Measurements from ENCODE around the gene ZC3H4.

Gene ZC3H4

GRCh38 chr19:47153266-47153665 lies 39.7 kb upstream of the ZC3H4 start:
- Histone ChIP-seq H2AFZ (ENCODE audit: low read length) (no peak overlapping the region), H3K4me1 (ENCODE audit: control insufficient read depth in 2 of 2, insufficient read depth in 1 of 2, low read depth in 1 of 2, low read length in 2 of 2) (peaks cover 17 to 34% of the 10 kb centered on the region in 2 donors), H2BK15ac (ENCODE audit: low read length) (no peak overlapping the region), H3K36me3 (replicated peaks in 1 of 2; ENCODE audit: control insufficient read depth in 2 of 2, insufficient read depth in 2 of 2, low read length in 2 of 2) (peaks cover 33 to 85% of the 10 kb centered on the region in 2 donors), H3K18ac (ENCODE audit: low read length) (no peak overlapping the region), H2BK5ac (ENCODE audit: low read length) (no peak overlapping the region), H3K27me3 (ENCODE audit: control insufficient read depth in 3 of 3, insufficient read depth in 3 of 3, low read depth in 1 of 3, low read length in 3 of 3) (no peaks in the 10 kb centered on the region), H3K4me3 (ENCODE audit: low read length in 2 of 2) (no peak overlapping the region), H2AK5ac (ENCODE audit: low read depth, low read length) (no peak overlapping the region), H2BK120ac (ENCODE audit: low read depth, low read length) (no peak overlapping the region), H3K4ac (ENCODE audit: low read length) (no peak overlapping the region), H4K8ac (ENCODE audit: low read depth, low read length) (no peak overlapping the region), H3K27ac (replicated peaks; ENCODE audit: low read length) (no peak overlapping the region), H3K9me3 (replicated peaks in 1 of 2; ENCODE audit: control insufficient read depth in 2 of 2, insufficient read depth in 1 of 2, low read depth in 1 of 2, low read length in 2 of 2) (peaks cover 0 to 6% of the 10 kb centered on the region in 2 donors), H3K79me1 (ENCODE audit: low read depth, low read length) (no peaks in the 10 kb centered on the region), H3K4me2 (ENCODE audit: insufficient read depth, low read length, poor library complexity, severe bottlenecking) (no peak overlapping the region), H3K9ac (ENCODE audit: low read depth, low read length, poor library complexity) (no peak overlapping the region), H3K23ac (ENCODE audit: low read depth, low read length, poor library complexity) (no peak overlapping the region), H2BK12ac (ENCODE audit: low read length) (no peak overlapping the region), H3K14ac (ENCODE audit: low read length) (no peak overlapping the region), H4K91ac (ENCODE audit: low read depth, low read length, poor library complexity) (no peak overlapping the region)
- no peak for DNase-seq (ENCODE audit: low spot score)
- WGBS, 2 donors (ENCODE audit: extremely low coverage in 2 of 2, insufficient read length in 2 of 2, insufficient replicate concordance in 1 of 2), result no CpG with 5 or more reads among the region's 2 CpGs

- Histone ChIP-seq H3K9ac (ENCODE audit: low read depth, low read length, poor library complexity) (no peak overlapping the region), H3K23ac (ENCODE audit: low read depth, low read length, poor library complexity) (no peak overlapping the region), H2AFZ (ENCODE audit: low read length) (no peak overlapping the region), H3K9me3 (replicated peaks in 1 of 2; ENCODE audit: control insufficient read depth in 2 of 2, insufficient read depth in 1 of 2, low read depth in 1 of 2, low read length in 2 of 2) (peaks cover 0 to 6% of the 10 kb centered on the region in 2 donors), H4K91ac (ENCODE audit: low read depth, low read length, poor library complexity) (no peak overlapping the region), H3K4me2 (ENCODE audit: insufficient read depth, low read length, poor library complexity, severe bottlenecking) (no peak overlapping the region), H3K18ac (ENCODE audit: low read length) (no peak overlapping the region), H2BK15ac (ENCODE audit: low read length) (no peak overlapping the region), H2BK5ac (ENCODE audit: low read length) (no peak overlapping the region), H3K27ac (replicated peaks; ENCODE audit: low read length) (no peak overlapping the region), H4K8ac (ENCODE audit: low read depth, low read length) (no peak overlapping the region), H3K27me3 (ENCODE audit: control insufficient read depth in 3 of 3, insufficient read depth in 3 of 3, low read depth in 1 of 3, low read length in 3 of 3) (no peaks in the 10 kb centered on the region), H3K14ac (ENCODE audit: low read length) (no peak overlapping the region), H2BK12ac (ENCODE audit: low read length) (no peak overlapping the region), H2AK5ac (ENCODE audit: low read depth, low read length) (no peak overlapping the region), H3K4ac (ENCODE audit: low read length) (no peak overlapping the region), H3K4me1 (ENCODE audit: control insufficient read depth in 2 of 2, insufficient read depth in 1 of 2, low read depth in 1 of 2, low read length in 2 of 2) (peaks cover 11 to 28% of the 10 kb centered on the region in 2 donors), H2BK120ac (ENCODE audit: low read depth, low read length) (no peak overlapping the region), H3K4me3 (ENCODE audit: low read length in 2 of 2) (no peak overlapping the region), H3K79me1 (ENCODE audit: low read depth, low read length) (no peaks in the 10 kb centered on the region), H3K36me3 (replicated peaks in 1 of 2; ENCODE audit: control insufficient read depth in 2 of 2, insufficient read depth in 2 of 2, low read length in 2 of 2) (peaks cover 32 to 88% of the 10 kb centered on the region in 2 donors)
- no CpG with 5 or more reads among the region's 2 CpGs for WGBS, 2 donors (ENCODE audit: extremely low coverage in 2 of 2, insufficient read length in 2 of 2, insufficient replicate concordance in 1 of 2)
- no peak for DNase-seq (ENCODE audit: low spot score)
Observed at GRCh38 chr19:47152632-47153031, 39.1 kb upstream of the ZC3H4 start.

GRCh38 chr19:47152205-47152604 lies 38.6 kb upstream of the ZC3H4 start:
- Histone ChIP-seq H3K14ac (ENCODE audit: low read length) (no peak overlapping the region), H3K18ac (ENCODE audit: low read length) (no peak overlapping the region), H3K23ac (ENCODE audit: low read depth, low read length, poor library complexity) (no peak overlapping the region), H2BK120ac (ENCODE audit: low read depth, low read length) (no peak overlapping the region), H3K36me3 (replicated peaks in 1 of 2; ENCODE audit: control insufficient read depth in 2 of 2, insufficient read depth in 2 of 2, low read length in 2 of 2) (peaks cover 32 to 92% of the 10 kb centered on the region in 2 donors), H2BK12ac (ENCODE audit: low read length) (no peak overlapping the region), H2AFZ (ENCODE audit: low read length) (no peak overlapping the region), H3K4me2 (ENCODE audit: insufficient read depth, low read length, poor library complexity, severe bottlenecking) (no peak overlapping the region), H3K4ac (ENCODE audit: low read length) (no peak overlapping the region), H2AK5ac (ENCODE audit: low read depth, low read length) (no peak overlapping the region), H3K79me1 (ENCODE audit: low read depth, low read length) (no peaks in the 10 kb centered on the region), H3K9ac (ENCODE audit: low read depth, low read length, poor library complexity) (no peak overlapping the region), H3K4me1 (ENCODE audit: control insufficient read depth in 2 of 2, insufficient read depth in 1 of 2, low read depth in 1 of 2, low read length in 2 of 2) (peaks cover 7 to 25% of the 10 kb centered on the region in 2 donors), H3K9me3 (replicated peaks in 1 of 2; ENCODE audit: control insufficient read depth in 2 of 2, insufficient read depth in 1 of 2, low read depth in 1 of 2, low read length in 2 of 2) (peaks cover 0 to 6% of the 10 kb centered on the region in 2 donors), H3K27me3 (ENCODE audit: control insufficient read depth in 3 of 3, insufficient read depth in 3 of 3, low read depth in 1 of 3, low read length in 3 of 3) (no peaks in the 10 kb centered on the region), H3K4me3 (ENCODE audit: low read length in 2 of 2) (no peak overlapping the region), H2BK15ac (ENCODE audit: low read length) (no peak overlapping the region), H4K8ac (ENCODE audit: low read depth, low read length) (no peak overlapping the region), H2BK5ac (ENCODE audit: low read length) (no peak overlapping the region), H4K91ac (ENCODE audit: low read depth, low read length, poor library complexity) (no peak overlapping the region), H3K27ac (replicated peaks; ENCODE audit: low read length) (no peak overlapping the region)
- WGBS, 2 donors (ENCODE audit: extremely low coverage in 2 of 2, insufficient read length in 2 of 2, insufficient replicate concordance in 1 of 2), result no CpG with 5 or more reads among the region's 1 CpG
- no peak for DNase-seq (ENCODE audit: low spot score)

- H3K4ac ChIP-seq (ENCODE audit: low read length), result no peak overlapping the region
- peaks cover 0 to 6% of the 10 kb centered on the region in 2 donors for H3K9me3 ChIP-seq (replicated peaks in 1 of 2; ENCODE audit: control insufficient read depth in 2 of 2, insufficient read depth in 1 of 2, low read depth in 1 of 2, low read length in 2 of 2)
- H2BK5ac ChIP-seq (ENCODE audit: low read length), result no peak overlapping the region
- peaks cover under 1% of the 10 kb centered on the region for H3K79me1 ChIP-seq (ENCODE audit: low read depth, low read length)
- no peak overlapping the region for H4K91ac ChIP-seq (ENCODE audit: low read depth, low read length, poor library complexity)
- no peaks in the 10 kb centered on the region for H3K27me3 ChIP-seq (ENCODE audit: control insufficient read depth in 3 of 3, insufficient read depth in 3 of 3, low read depth in 1 of 3, low read length in 3 of 3)
- no peak overlapping the region for H3K14ac ChIP-seq (ENCODE audit: low read length)
- peaks cover 5 to 20% of the 10 kb centered on the region in 2 donors for H3K4me1 ChIP-seq (ENCODE audit: control insufficient read depth in 2 of 2, insufficient read depth in 1 of 2, low read depth in 1 of 2, low read length in 2 of 2)
- H3K23ac ChIP-seq (ENCODE audit: low read depth, low read length, poor library complexity), result no peak overlapping the region
- no peak overlapping the region for H3K4me2 ChIP-seq (ENCODE audit: insufficient read depth, low read length, poor library complexity, severe bottlenecking)
- DNase-seq (ENCODE audit: low spot score), result no peak
- no peak overlapping the region for H2BK120ac ChIP-seq (ENCODE audit: low read depth, low read length)
- no peak overlapping the region for H2BK12ac ChIP-seq (ENCODE audit: low read length)
- H3K4me3 ChIP-seq (ENCODE audit: low read length in 2 of 2), result no peak overlapping the region
- no peak overlapping the region for H2BK15ac ChIP-seq (ENCODE audit: low read length)
- H3K9ac ChIP-seq (ENCODE audit: low read depth, low read length, poor library complexity), result no peak overlapping the region
- no CpG with 5 or more reads among the region's 3 CpGs for WGBS, 2 donors (ENCODE audit: extremely low coverage in 2 of 2, insufficient read length in 2 of 2, insufficient replicate concordance in 1 of 2)
- H3K18ac ChIP-seq (ENCODE audit: low read length), result no peak overlapping the region
- H2AFZ ChIP-seq (ENCODE audit: low read length), result no peak overlapping the region
- peaks cover 36 to 95% of the 10 kb centered on the region in 2 donors for H3K36me3 ChIP-seq (replicated peaks in 1 of 2; ENCODE audit: control insufficient read depth in 2 of 2, insufficient read depth in 2 of 2, low read length in 2 of 2)
- H4K8ac ChIP-seq (ENCODE audit: low read depth, low read length), result no peak overlapping the region
- H3K27ac ChIP-seq (replicated peaks; ENCODE audit: low read length), result no peak overlapping the region
- no peak overlapping the region for H2AK5ac ChIP-seq (ENCODE audit: low read depth, low read length)
Observed at GRCh38 chr19:47151627-47152026, 38.1 kb upstream of the ZC3H4 start.

All from neuronal stem cell (in vitro differentiated cells).